Fibroblast of the aortic adventitia (primary cell): ENCODE results near the gene SH3GL3. TPM values are rescaled to one million over a fixed set of nuclear protein-coding genes. Genes with fewer than 3 reads are reported as not detected.

Experiments used
- DNase-seq: peaks from one replicate; pipeline ENCODE4 v3.0.0-alpha.2; 2010; ENCODE audit warnings: low read depth
- H3K4me3 ChIP-seq: 2 replicates; pipeline ENCODE4 v1.5.1; 2011; ENCODE audit warnings: low read depth, mild to moderate bottlenecking, control low read depth, low read length, moderate library complexity
- total RNA-seq: library from RNA; depleted of rRNA; stranded (reverse); fragments of >200 nt; gene quantifications from 2 replicates; pipeline ENCODE4 v1.2.3, GENCODE V29; 2012; ENCODE audit warnings: low replicate concordance
- TF ChIP-seq, protein P1 (sequence below): IDR thresholded peaks from 2 replicates; pipeline ENCODE4 v1.5.1; 2011; ENCODE audit warnings: mild to moderate bottlenecking, low read length, control low read depth, inconsistent platforms; ENCODE audit not compliant: insufficient read depth

The SH3GL3 gene
- total RNA-seq, 1 donor: 0.09 TPM

DNA sequence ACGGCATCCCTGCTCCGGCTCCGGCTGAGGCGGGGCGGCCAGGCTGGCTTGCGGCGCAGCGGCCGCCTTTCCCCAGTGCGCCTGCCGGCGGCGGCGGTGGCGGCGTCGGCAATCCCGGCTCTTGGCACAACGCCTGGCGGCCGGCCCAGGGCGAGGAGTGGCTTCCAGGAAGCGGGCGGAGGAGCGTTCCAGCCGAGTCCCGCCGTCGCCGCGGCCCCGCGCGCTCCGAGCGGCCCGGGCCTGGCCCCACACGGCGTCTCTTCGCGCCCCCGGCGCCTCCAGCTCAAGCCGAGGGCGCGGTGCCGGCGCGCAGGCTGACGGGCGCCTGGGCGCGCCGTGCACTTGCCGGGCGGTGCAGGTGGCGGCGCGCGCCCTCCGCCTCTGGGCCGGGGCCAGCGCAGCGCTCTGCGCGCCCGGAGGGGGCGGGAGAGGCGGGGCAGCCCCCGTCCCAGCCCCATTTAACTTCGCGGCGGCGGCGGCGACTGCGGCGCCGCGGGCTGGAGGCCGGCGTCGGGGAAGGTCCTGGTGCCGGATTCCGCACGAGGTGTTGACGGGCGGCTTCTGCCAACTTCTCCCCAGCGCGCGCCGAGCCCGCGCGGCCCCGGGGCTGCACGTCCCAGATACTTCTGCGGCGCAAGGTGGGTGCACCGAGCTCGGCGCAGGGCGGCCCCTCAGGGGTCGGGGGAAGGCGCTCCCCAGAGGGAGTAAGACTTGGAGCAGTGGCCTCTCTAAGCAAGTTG lies 206.7 kb downstream of the SH3GL3 start, which contains the start of gene ADAMTSL3:
TSS of gene ADAMTSL3 (plus strand) at position 485 of the 740 bp plus-strand sequence. CDS start 1,639 bp downstream, outside the sequence.
- peak within 1 kb of the TSS; percentile 22 for H3K4me3 ChIP-seq
- peak; percentile 39 for DNase-seq
- TF ChIP-seq, protein P1, sequence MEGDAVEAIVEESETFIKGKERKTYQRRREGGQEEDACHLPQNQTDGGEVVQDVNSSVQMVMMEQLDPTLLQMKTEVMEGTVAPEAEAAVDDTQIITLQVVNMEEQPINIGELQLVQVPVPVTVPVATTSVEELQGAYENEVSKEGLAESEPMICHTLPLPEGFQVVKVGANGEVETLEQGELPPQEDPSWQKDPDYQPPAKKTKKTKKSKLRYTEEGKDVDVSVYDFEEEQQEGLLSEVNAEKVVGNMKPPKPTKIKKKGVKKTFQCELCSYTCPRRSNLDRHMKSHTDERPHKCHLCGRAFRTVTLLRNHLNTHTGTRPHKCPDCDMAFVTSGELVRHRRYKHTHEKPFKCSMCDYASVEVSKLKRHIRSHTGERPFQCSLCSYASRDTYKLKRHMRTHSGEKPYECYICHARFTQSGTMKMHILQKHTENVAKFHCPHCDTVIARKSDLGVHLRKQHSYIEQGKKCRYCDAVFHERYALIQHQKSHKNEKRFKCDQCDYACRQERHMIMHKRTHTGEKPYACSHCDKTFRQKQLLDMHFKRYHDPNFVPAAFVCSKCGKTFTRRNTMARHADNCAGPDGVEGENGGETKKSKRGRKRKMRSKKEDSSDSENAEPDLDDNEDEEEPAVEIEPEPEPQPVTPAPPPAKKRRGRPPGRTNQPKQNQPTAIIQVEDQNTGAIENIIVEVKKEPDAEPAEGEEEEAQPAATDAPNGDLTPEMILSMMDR: no peak

GRCh38 chr15:83654379-83655236 lies 207.5 kb downstream of the SH3GL3 start:
- no peak for DNase-seq
- H3K4me3 ChIP-seq: peak overlapping the region; percentile 22

GRCh38 chr15:83655237-83655616 lies 208.1 kb downstream of the SH3GL3 start:
- no peak for DNase-seq
- TF ChIP-seq, protein P1: no peak
- H3K4me3 ChIP-seq: no peak overlapping the region

More at GRCh38 chr15:83654379-83655236, 207.5 kb downstream of the SH3GL3 start:
- TF ChIP-seq, protein P1: no peak

GRCh38 chr15:83656192-83656591 lies 209.1 kb downstream of the SH3GL3 start:
- TF ChIP-seq, protein P1: no peak
- no peak for DNase-seq
- no peak overlapping the region for H3K4me3 ChIP-seq

DNA sequence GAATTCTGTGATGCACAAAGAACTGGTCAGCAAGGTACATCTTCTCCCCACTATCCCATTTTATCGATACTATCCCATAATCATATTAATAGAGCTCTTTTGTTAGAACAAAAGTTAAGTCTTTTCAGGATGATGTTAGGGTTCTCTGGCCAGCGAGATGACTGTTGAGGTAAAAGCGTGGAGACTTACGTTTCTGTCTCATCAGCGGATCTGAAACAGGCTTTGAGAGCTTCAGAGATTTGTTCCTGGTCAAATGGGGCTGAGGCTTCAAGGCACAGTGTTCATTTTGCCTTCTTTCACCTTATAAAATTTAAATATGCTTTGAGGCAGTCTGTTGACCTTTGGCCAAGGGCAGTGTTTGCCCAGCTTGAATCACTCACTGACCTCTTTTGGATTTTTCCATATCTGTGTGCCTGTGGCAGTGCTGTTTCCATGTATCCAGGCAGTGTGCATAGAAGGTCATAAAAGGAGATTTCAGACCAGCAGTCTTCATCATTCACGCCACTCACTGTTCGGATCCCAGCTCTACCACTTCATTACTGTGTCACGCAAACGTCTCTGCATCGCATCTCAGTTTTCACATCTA lies 209.9 kb downstream of the SH3GL3 start:
- TF ChIP-seq, protein P1: no peak
- DNase-seq: no peak
- no peak overlapping the region for H3K4me3 ChIP-seq

GRCh38 chr15:83657549-83657948 lies 210.4 kb downstream of the SH3GL3 start:
- H3K4me3 ChIP-seq: no peak overlapping the region
- TF ChIP-seq, protein P1: no peak
- DNase-seq: no peak
